ENCODE data around the gene GABARAPL1. TPM values are rescaled to one million over a fixed set of nuclear protein-coding genes. Genes with fewer than 3 reads are reported as not detected.

Gene GABARAPL1
- total and polyA plus RNA-seq, 4 donors = 115 to 199 (median 186) TPM

DNA sequence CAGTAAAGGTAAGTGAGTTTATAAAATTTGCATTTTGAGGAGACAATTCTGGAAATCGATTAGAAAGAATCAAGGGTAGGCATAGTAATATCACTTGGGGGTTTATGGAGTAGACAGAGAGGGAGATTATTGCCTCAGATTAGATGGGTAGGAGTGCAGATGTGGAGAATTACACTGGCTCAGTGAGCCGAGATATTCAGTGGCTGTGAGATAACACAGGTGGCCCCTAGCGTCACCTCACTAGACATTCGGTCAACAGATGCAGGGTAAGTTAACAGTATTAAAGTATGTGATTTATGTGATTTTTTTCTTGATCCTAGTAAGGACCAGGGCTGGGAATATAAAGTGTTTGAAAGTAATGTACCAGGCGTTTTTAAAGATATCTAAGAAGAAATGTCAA is 55.4 kb downstream of the GABARAPL1 start:
- H3K27me3 ChIP-seq (ENCODE audit: control insufficient read depth, insufficient read depth, low read length) = no peaks in the 10 kb centered on the region
- WGBS (ENCODE audit: insufficient coverage) = 87% methylated on average over 5 of the region's 5 CpGs
- H3K9me3 ChIP-seq (ENCODE audit: control insufficient read depth, insufficient read depth, low read length) = no peaks in the 10 kb centered on the region
- H3K4me3 ChIP-seq (ENCODE audit: low read depth, low read length) = no peak overlapping the region
- H3K36me3 ChIP-seq (ENCODE audit: control insufficient read depth, insufficient read depth, low read length) = no peaks in the 10 kb centered on the region
- no peak for DNase-seq (ENCODE audit: low read depth in 4 of 6, low spot score in 6 of 6)
- no peak overlapping the region for H3K27ac ChIP-seq (ENCODE audit: low read depth, low read length)
- H3K4me1 ChIP-seq (ENCODE audit: control insufficient read depth, insufficient read depth, low read length) = no peaks in the 10 kb centered on the region

DNA sequence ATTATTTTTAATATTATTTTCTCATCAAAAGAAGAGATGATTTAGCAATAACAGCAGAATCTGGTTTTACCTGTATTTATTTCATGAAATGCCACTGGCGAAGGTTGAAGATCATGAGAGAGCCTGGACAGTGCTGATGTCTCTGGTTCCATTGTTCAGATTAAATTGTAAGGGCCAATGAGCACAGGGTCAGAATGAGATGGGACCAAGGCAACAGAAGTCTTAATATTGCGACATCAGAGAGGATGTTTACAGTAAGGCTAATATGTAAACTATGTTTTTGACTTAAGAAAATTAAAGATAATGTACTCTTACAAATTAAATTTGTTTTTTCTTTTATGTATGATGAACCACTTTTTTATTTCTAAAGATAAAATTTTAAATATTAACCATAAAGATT is 59.8 kb downstream of the GABARAPL1 start:
- Histone ChIP-seq H3K4me3 (ENCODE audit: low read depth, low read length) (no peak overlapping the region), H3K27me3 (ENCODE audit: control insufficient read depth, insufficient read depth, low read length) (no peaks in the 10 kb centered on the region), H3K4me1 (ENCODE audit: control insufficient read depth, insufficient read depth, low read length) (no peaks in the 10 kb centered on the region), H3K36me3 (ENCODE audit: control insufficient read depth, insufficient read depth, low read length) (no peaks in the 10 kb centered on the region), H3K9me3 (ENCODE audit: control insufficient read depth, insufficient read depth, low read length) (no peaks in the 10 kb centered on the region), H3K27ac (ENCODE audit: low read depth, low read length) (no peak overlapping the region)
- DNase-seq (ENCODE audit: low read depth in 4 of 6, low spot score in 6 of 6) = no peak
- 100% methylated on average over 1 of the region's 2 CpGs for WGBS (ENCODE audit: insufficient coverage)

Other genes starting within 250 kb of the GABARAPL1 start
- gene CLEC12A, start 241.5 kb upstream of the GABARAPL1 start, total RNA-seq = 10 to 100 TPM in 1 of 2 donors, under 1 TPM in 1; 0.33 to 10.8 TPM
- 1 to 10 TPM in 1 of 2 donors, under 1 TPM in 1; 0.75 to 1.6 TPM for gene CLEC12A, start 241.5 kb upstream of the GABARAPL1 start, polyA plus RNA-seq (ENCODE audit: insufficient read length in 2 of 2)
- gene CLEC1B, start 213.8 kb upstream of the GABARAPL1 start, total RNA-seq = under 1 TPM; 0.50 to 0.69 TPM
- gene CLEC1B, start 213.8 kb upstream of the GABARAPL1 start, polyA plus RNA-seq (ENCODE audit: insufficient read length in 2 of 2) = under 1 TPM in 1 of 2 donors, not detected in 1; 0.30 TPM
- gene CLEC12B, start 202.2 kb upstream of the GABARAPL1 start, total RNA-seq = 1 to 10 TPM in 1 of 2 donors, not detected in 1; 1.2 TPM
- under 1 TPM in 1 of 2 donors, not detected in 1; 0.06 TPM for gene CLEC12B, start 202.2 kb upstream of the GABARAPL1 start, polyA plus RNA-seq (ENCODE audit: insufficient read length in 2 of 2)
- gene CLEC9A, start 182.2 kb upstream of the GABARAPL1 start, total RNA-seq = under 1 TPM; 0.28 to 0.59 TPM
- under 1 TPM in 1 of 2 donors, not detected in 1; 0.30 TPM for gene CLEC9A, start 182.2 kb upstream of the GABARAPL1 start, polyA plus RNA-seq (ENCODE audit: insufficient read length in 2 of 2)
- gene CLEC1A, start 113.9 kb upstream of the GABARAPL1 start, total RNA-seq = 10 to 100 TPM in 1 of 2 donors, 1 to 10 TPM in 1; 6.9 to 14.9 TPM
- gene CLEC1A, start 113.9 kb upstream of the GABARAPL1 start, polyA plus RNA-seq (ENCODE audit: insufficient read length in 2 of 2) = 1 to 10 TPM; 2.5 to 6.3 TPM
- gene CLEC7A, start 82.7 kb upstream of the GABARAPL1 start, total RNA-seq = 1 to 10 TPM; 4.7 to 9.9 TPM
- 1 to 10 TPM; 2.5 to 4.4 TPM for gene CLEC7A, start 82.7 kb upstream of the GABARAPL1 start, polyA plus RNA-seq (ENCODE audit: insufficient read length in 2 of 2)
- 10 to 100 TPM in 1 of 2 donors, 1 to 10 TPM in 1; 6.3 to 27.2 TPM for gene OLR1, start 40.7 kb upstream of the GABARAPL1 start, total RNA-seq
- 10 to 100 TPM; 16.0 to 26.8 TPM for gene OLR1, start 40.7 kb upstream of the GABARAPL1 start, polyA plus RNA-seq (ENCODE audit: insufficient read length in 2 of 2)
- 1 to 10 TPM in 1 of 2 donors, under 1 TPM in 1; 0.83 to 1.8 TPM for gene TMEM52B, start 33.8 kb upstream of the GABARAPL1 start, total RNA-seq
- 1 to 10 TPM; 2.1 to 2.7 TPM for gene TMEM52B, start 33.8 kb upstream of the GABARAPL1 start, polyA plus RNA-seq (ENCODE audit: insufficient read length in 2 of 2)
- gene KLRD1, start 95.0 kb downstream of the GABARAPL1 start, total RNA-seq = 1 to 10 TPM in 1 of 2 donors, under 1 TPM in 1; 0.83 to 1.4 TPM
- under 1 TPM; 0.10 to 0.41 TPM for gene KLRD1, start 95.0 kb downstream of the GABARAPL1 start, polyA plus RNA-seq (ENCODE audit: insufficient read length in 2 of 2)
- gene KLRK1, start 177.2 kb downstream of the GABARAPL1 start, total RNA-seq = 10 to 100 TPM in 1 of 2 donors, 1 to 10 TPM in 1; 4.6 to 10.1 TPM
- 1 to 10 TPM; 2.1 to 4.8 TPM for gene KLRK1, start 177.2 kb downstream of the GABARAPL1 start, polyA plus RNA-seq (ENCODE audit: insufficient read length in 2 of 2)
- 1 to 10 TPM; 3.2 to 7.7 TPM for gene KLRC4, start 196.9 kb downstream of the GABARAPL1 start, total RNA-seq
- gene KLRC4, start 196.9 kb downstream of the GABARAPL1 start, polyA plus RNA-seq (ENCODE audit: insufficient read length in 2 of 2) = 1 to 10 TPM; 3.8 to 4.2 TPM
- 10 to 100 TPM in 1 of 2 donors, 1 to 10 TPM in 1; 6.7 to 26.4 TPM for gene KLRC3, start 207.7 kb downstream of the GABARAPL1 start, total RNA-seq
- gene KLRC3, start 207.7 kb downstream of the GABARAPL1 start, polyA plus RNA-seq (ENCODE audit: insufficient read length in 2 of 2) = 10 to 100 TPM in 1 of 2 donors, 1 to 10 TPM in 1; 5.3 to 10.4 TPM
- gene KLRC2, start 223.1 kb downstream of the GABARAPL1 start, total RNA-seq = 10 to 100 TPM in 1 of 2 donors, 1 to 10 TPM in 1; 9.7 to 29.0 TPM
- 10 to 100 TPM; 11.0 to 13.3 TPM for gene KLRC2, start 223.1 kb downstream of the GABARAPL1 start, polyA plus RNA-seq (ENCODE audit: insufficient read length in 2 of 2)
- under 1 TPM in 1 of 2 donors, not detected in 1; 0.99 TPM for gene KLRC1, start 240.5 kb downstream of the GABARAPL1 start, total RNA-seq
- 1 to 10 TPM; 1.6 to 1.9 TPM for gene KLRC1, start 240.5 kb downstream of the GABARAPL1 start, polyA plus RNA-seq (ENCODE audit: insufficient read length in 2 of 2)